DOHH2 (cell line): ENCODE results near the gene COL9A3.

ENCODE experiments used
- H3F3A ChIP-seq: fragments of 200-600 bp; sonication (generic), shearing (Covaris generic); 2 replicates; pipeline ENCODE4 v1.6.0; 2016; ENCODE audit warnings: antibody characterized with exemption, mild to moderate bottlenecking; ENCODE audit not compliant: control insufficient read depth, insufficient read depth
- H3K27ac ChIP-seq: fragments of 200-600 bp; sonication (generic); 2 replicates; pipeline ENCODE4 v1.5.1; 2014; ENCODE audit warnings: low read depth, mild to moderate bottlenecking, low read length, moderate library complexity
- H3K27me3 ChIP-seq: fragments of 200-600 bp; sonication (generic); 2 replicates; pipeline ENCODE4 v1.6.1; 2014; ENCODE audit warnings: mild to moderate bottlenecking, low read length, mixed read lengths; ENCODE audit not compliant: control insufficient read depth
- H3K36me3 ChIP-seq: fragments of 200-600 bp; sonication (generic); 2 replicates; pipeline ENCODE4 v1.6.1; 2014; ENCODE audit warnings: mild to moderate bottlenecking, low read length, moderate library complexity, mixed read lengths; ENCODE audit not compliant: control insufficient read depth
- H3K4me1 ChIP-seq: fragments of 200-600 bp; sonication (generic); 2 replicates; pipeline ENCODE4 v1.6.1; 2014; ENCODE audit warnings: mild to moderate bottlenecking, low read length, mixed read lengths; ENCODE audit not compliant: control insufficient read depth
- H3K4me2 ChIP-seq: fragments of 200-600 bp; sonication (generic); 2 replicates; pipeline ENCODE4 v1.6.0; 2014; ENCODE audit warnings: mild to moderate bottlenecking, low read length, moderate library complexity
- H3K4me3 ChIP-seq: fragments of 200-600 bp; sonication (generic); 2 replicates; pipeline ENCODE4 v1.5.1; 2014; ENCODE audit warnings: mild to moderate bottlenecking, low read length, mixed read lengths
- H3K79me2 ChIP-seq: fragments of 200-600 bp; sonication (generic); 2 replicates; pipeline ENCODE4 v1.6.1; 2014; ENCODE audit warnings: mild to moderate bottlenecking, low read length, mixed read lengths; ENCODE audit not compliant: control insufficient read depth
- H3K9me2 ChIP-seq: fragments of 200-600 bp; sonication (generic); replicated peaks from 2 replicates; pipeline ENCODE4 v1.6.1; 2014; ENCODE audit warnings: mild to moderate bottlenecking, low read length, mixed read lengths; ENCODE audit not compliant: control insufficient read depth
- H3K9me3 ChIP-seq: fragments of 200-600 bp; sonication (generic); 2 replicates; pipeline ENCODE4 v1.6.1; 2014; ENCODE audit warnings: antibody characterized with exemption, low read length, mixed read lengths; ENCODE audit not compliant: control insufficient read depth, insufficient read depth
- H4K20me1 ChIP-seq: fragments of 200-600 bp; sonication (generic); 2 replicates; pipeline ENCODE4 v1.6.0; 2014; ENCODE audit warnings: low read depth, mild to moderate bottlenecking, antibody characterized with exemption, low read length, moderate library complexity; ENCODE audit not compliant: control insufficient read depth, insufficient read depth
- EZH2phosphoT487 ChIP-seq: fragments of 200-600 bp; sonication (generic); IDR thresholded peaks from 2 replicates; pipeline ENCODE4 v1.6.1; 2017; ENCODE audit warnings: borderline replicate concordance, mild to moderate bottlenecking, antibody characterized with exemption, low read length, moderate library complexity, mixed read lengths
- TF ChIP-seq, protein P1 (sequence below): fragments of 200-600 bp; sonication (generic); IDR thresholded peaks from one replicate; pipeline ENCODE4 v1.5.1; 2014; ENCODE audit warnings: antibody characterized with exemption, mild to moderate bottlenecking, low read depth, low read length; ENCODE audit not compliant: poor library complexity, severe bottlenecking

COL9A3 gene

DNA sequence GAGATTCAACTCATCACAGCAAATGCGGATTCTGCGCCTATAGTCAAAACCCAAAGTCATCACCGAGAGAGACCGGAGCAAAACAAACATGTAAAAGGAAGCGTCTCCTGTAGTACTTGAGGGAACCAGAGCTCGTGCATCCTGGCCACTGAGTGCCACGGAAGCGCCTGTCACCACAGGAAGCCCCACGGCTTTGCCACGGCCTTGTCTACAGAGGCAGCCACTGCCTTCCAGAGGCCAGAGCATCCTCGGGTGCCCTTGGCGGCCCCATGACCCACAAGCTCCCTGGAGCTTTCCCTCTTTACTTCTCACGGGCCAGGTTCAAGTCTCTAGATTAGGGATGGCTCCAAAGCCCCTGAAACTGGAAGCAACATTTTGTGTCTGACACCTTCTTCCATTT is 37.3 kb downstream of the COL9A3 start:
- Histone ChIP-seq H4K20me1 (no peaks in the 10 kb centered on the region), H3K27me3 (no peaks in the 10 kb centered on the region), H3K4me1 (peaks cover 12% of the 10 kb centered on the region), H3K4me2 (no peak overlapping the region), H3K36me3 (peaks cover 45% of the 10 kb centered on the region), H3K9me2 (no peaks in the 10 kb centered on the region), H3K4me3 (no peak overlapping the region), H3F3A (no peaks in the 10 kb centered on the region), H3K27ac (no peak overlapping the region), H3K9me3 (no peaks in the 10 kb centered on the region), H3K79me2 (peaks cover 4% of the 10 kb centered on the region; the same call in 1 of the 2 replicates)
- no peak for TF ChIP-seq EZH2phosphoT487
- TF ChIP-seq, protein P1, sequence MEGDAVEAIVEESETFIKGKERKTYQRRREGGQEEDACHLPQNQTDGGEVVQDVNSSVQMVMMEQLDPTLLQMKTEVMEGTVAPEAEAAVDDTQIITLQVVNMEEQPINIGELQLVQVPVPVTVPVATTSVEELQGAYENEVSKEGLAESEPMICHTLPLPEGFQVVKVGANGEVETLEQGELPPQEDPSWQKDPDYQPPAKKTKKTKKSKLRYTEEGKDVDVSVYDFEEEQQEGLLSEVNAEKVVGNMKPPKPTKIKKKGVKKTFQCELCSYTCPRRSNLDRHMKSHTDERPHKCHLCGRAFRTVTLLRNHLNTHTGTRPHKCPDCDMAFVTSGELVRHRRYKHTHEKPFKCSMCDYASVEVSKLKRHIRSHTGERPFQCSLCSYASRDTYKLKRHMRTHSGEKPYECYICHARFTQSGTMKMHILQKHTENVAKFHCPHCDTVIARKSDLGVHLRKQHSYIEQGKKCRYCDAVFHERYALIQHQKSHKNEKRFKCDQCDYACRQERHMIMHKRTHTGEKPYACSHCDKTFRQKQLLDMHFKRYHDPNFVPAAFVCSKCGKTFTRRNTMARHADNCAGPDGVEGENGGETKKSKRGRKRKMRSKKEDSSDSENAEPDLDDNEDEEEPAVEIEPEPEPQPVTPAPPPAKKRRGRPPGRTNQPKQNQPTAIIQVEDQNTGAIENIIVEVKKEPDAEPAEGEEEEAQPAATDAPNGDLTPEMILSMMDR = no peak

GRCh38 chr20:62855120-62855519 is 38.3 kb downstream of the COL9A3 start:
- no peak overlapping the region for H3K4me2 ChIP-seq
- H3K79me2 ChIP-seq = peaks cover 8% of the 10 kb centered on the region
- no peak for TF ChIP-seq EZH2phosphoT487
- TF ChIP-seq, protein P1 = no peak
- no peak overlapping the region for H3K4me3 ChIP-seq
- H3K27me3 ChIP-seq = no peaks in the 10 kb centered on the region
- peaks cover 20% of the 10 kb centered on the region for H3K4me1 ChIP-seq
- H3F3A ChIP-seq = no peaks in the 10 kb centered on the region
- H3K9me2 ChIP-seq = no peaks in the 10 kb centered on the region
- H3K36me3 ChIP-seq = peaks cover 45% of the 10 kb centered on the region
- no peaks in the 10 kb centered on the region for H4K20me1 ChIP-seq
- H3K9me3 ChIP-seq = no peaks in the 10 kb centered on the region
- no peak overlapping the region for H3K27ac ChIP-seq

GRCh38 chr20:62856931-62857619 is 40.2 kb downstream of the COL9A3 start:
- Histone ChIP-seq H3K4me3 (no peak overlapping the region), H3K79me2 (peaks cover 15% of the 10 kb centered on the region), H3K4me1 (peaks cover 28% of the 10 kb centered on the region), H4K20me1 (no peaks in the 10 kb centered on the region), H3K4me2 (no peak overlapping the region), H3K27ac (no peak overlapping the region), H3K27me3 (no peaks in the 10 kb centered on the region), H3K36me3 (peaks cover 44% of the 10 kb centered on the region), H3K9me2 (no peaks in the 10 kb centered on the region), H3K9me3 (no peaks in the 10 kb centered on the region), H3F3A (no peaks in the 10 kb centered on the region)
- TF ChIP-seq, protein P1 = no peak
- TF ChIP-seq EZH2phosphoT487 = no peak
